ENCODE data around the gene ABCA13. TPM values are rescaled to one million over a fixed set of nuclear protein-coding genes. Genes with fewer than 3 reads are reported as not detected.

ABCA13 gene
- total and polyA plus RNA-seq, 3 experiments from 2014 or later, result not detected

DNA sequence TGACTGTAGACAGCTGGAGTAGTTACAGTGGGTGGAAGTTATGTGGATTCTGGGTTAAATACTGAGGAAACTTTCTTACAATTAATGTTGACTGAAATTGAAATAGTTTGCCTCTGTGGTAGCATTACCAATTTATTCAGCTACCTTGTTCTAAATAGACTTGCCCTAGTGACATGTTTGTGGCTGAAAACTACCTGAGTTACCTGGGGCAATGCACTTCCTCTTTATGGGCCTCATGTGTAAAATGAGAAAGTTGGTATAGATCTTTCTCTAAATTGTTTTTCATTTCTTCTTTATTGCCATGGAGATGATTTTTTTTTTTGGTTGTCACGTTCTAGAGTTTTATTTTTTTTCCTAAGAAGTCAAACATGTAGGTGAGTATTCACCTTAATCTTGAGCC, 500.4 kb downstream of the ABCA13 start:
- H3K27ac ChIP-seq (ENCODE audit: low read depth, low read length), result no peak overlapping the region
- POLR2A ChIA-PET, result no interaction called here

DNA sequence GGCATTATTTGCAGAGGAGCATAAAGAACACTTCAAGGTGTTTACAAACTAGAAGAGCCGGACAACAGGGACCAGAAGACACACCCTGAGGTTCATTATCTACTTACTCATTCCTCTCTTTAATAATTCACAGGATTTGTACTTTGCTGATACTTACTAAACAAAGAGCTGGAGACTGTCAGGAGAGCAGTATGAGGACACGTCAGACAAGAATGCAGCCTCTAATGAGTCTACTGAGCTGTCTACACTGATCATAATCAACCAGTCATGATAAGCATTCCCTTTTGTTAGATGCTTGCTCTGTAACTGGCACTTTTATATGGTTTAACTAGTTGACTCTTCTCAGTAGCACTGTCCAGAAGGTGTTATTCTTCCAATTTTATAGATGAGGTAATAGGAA, 509.7 kb downstream of the ABCA13 start:
- peaks cover 0 to 11% (median 6%) of the 10 kb centered on the region in 5 donors for H3K9me3 Mint-ChIP-seq
- H3K27me3 Mint-ChIP-seq, result no peaks in the 10 kb centered on the region
- no peak overlapping the region for H3K27ac Mint-ChIP-seq
- Histone ChIP-seq H3K36me3 (ENCODE audit: insufficient read depth, low read length) (no peaks in the 10 kb centered on the region), H3K4me1 (ENCODE audit: insufficient read depth, low read length) (no peaks in the 10 kb centered on the region), H3K4me3 (ENCODE audit: low read length) (no peak overlapping the region), H3K27me3 (ENCODE audit: insufficient read depth, low read length, poor library complexity, severe bottlenecking) (no peaks in the 10 kb centered on the region), H3K9me3 (ENCODE audit: low read length) (no peaks in the 10 kb centered on the region), H3K27ac (ENCODE audit: low read depth, low read length) (no peak overlapping the region)
- POLR2A ChIA-PET, result no interaction called here
- no peak overlapping the region for H3K4me3 Mint-ChIP-seq
- CTCF ChIA-PET, result no interaction called here
- no peak for DNase-seq
- no peaks in the 10 kb centered on the region for H3K36me3 Mint-ChIP-seq
- no peaks in the 10 kb centered on the region for H3K4me1 Mint-ChIP-seq

More for the DNA sequence above, 500.4 kb downstream of the ABCA13 start:
- H3K27ac Mint-ChIP-seq, result no peak overlapping the region
- DNase-seq, result no peak
- H3K4me3 Mint-ChIP-seq, result no peak overlapping the region
- no peaks in the 10 kb centered on the region for H3K4me1 Mint-ChIP-seq
- H3K36me3 Mint-ChIP-seq, result no peaks in the 10 kb centered on the region
- H3K9me3 ChIP-seq (ENCODE audit: low read length), result no peaks in the 10 kb centered on the region
- CTCF ChIA-PET, result no interaction called here
- peaks cover 0 to 1% of the 10 kb centered on the region in 2 donors for H3K27me3 Mint-ChIP-seq
- no peak overlapping the region for H3K4me3 ChIP-seq (ENCODE audit: low read length)
- H3K9me3 Mint-ChIP-seq, result peaks cover 3 to 24% (median 11%) of the 10 kb centered on the region in 5 donors
- no peaks in the 10 kb centered on the region for H3K36me3 ChIP-seq (ENCODE audit: insufficient read depth, low read length)
- H3K4me1 ChIP-seq (ENCODE audit: insufficient read depth, low read length), result no peaks in the 10 kb centered on the region
- no peaks in the 10 kb centered on the region for H3K27me3 ChIP-seq (ENCODE audit: insufficient read depth, low read length, poor library complexity, severe bottlenecking)

DNA sequence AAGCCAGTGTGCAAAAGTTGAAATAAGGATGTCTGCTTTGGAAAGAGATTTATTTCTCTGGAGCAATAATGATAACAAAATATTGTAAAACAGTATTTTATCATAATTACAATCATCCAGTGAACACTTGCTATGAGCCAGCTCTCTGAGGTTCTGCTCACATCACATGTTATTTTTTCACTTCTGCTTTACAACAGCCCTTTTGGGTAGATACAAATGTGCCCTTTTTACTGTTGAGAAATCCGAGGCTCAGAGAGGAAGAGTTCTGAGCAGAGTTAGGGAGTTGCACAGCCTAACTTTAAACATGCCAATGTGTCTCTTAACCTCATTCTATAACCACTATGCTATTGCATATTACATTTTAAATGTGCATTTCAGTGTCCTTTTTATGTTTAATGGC, 520.5 kb downstream of the ABCA13 start:
- Histone ChIP-seq H3K9me3 (ENCODE audit: low read length) (no peaks in the 10 kb centered on the region), H3K27me3 (ENCODE audit: insufficient read depth, low read length, poor library complexity, severe bottlenecking) (no peaks in the 10 kb centered on the region), H3K4me1 (ENCODE audit: insufficient read depth, low read length) (no peaks in the 10 kb centered on the region), H3K4me3 (ENCODE audit: low read length) (no peak overlapping the region), H3K27ac (ENCODE audit: low read depth, low read length) (no peak overlapping the region), H3K36me3 (ENCODE audit: insufficient read depth, low read length) (no peaks in the 10 kb centered on the region)
- peaks cover 0 to 11% (median 5%) of the 10 kb centered on the region in 5 donors for H3K9me3 Mint-ChIP-seq
- H3K27me3 Mint-ChIP-seq, result no peaks in the 10 kb centered on the region
- no peaks in the 10 kb centered on the region for H3K36me3 Mint-ChIP-seq
- CTCF ChIA-PET, result no interaction called here
- no peak overlapping the region for H3K4me3 Mint-ChIP-seq
- POLR2A ChIA-PET, result no interaction called here
- no peak for DNase-seq
- no peaks in the 10 kb centered on the region for H3K4me1 Mint-ChIP-seq
- H3K27ac Mint-ChIP-seq, result no peak overlapping the region

Other genes starting within 250 kb of the ABCA13 start
- gene PKD1L1, start 223.0 kb upstream of the ABCA13 start, total RNA-seq, result under 1 TPM; 0.18 TPM
- 0.02 TPM for gene PKD1L1, start 223.0 kb upstream of the ABCA13 start, polyA plus RNA-seq
- 10 to 100 TPM; 64.9 to 65.0 TPM for gene HUS1, start 191.8 kb upstream of the ABCA13 start, total RNA-seq
- gene HUS1, start 191.8 kb upstream of the ABCA13 start, polyA plus RNA-seq, result 35.0 TPM
- not detected for gene SUN3, start 142.4 kb upstream of the ABCA13 start, total RNA-seq
- not detected for gene SUN3, start 142.4 kb upstream of the ABCA13 start, polyA plus RNA-seq
- under 1 TPM; 0.66 to 0.92 TPM for gene C7orf57, start 135.9 kb upstream of the ABCA13 start, total RNA-seq
- not detected for gene C7orf57, start 135.9 kb upstream of the ABCA13 start, polyA plus RNA-seq
- 10 to 100 TPM; 92.3 to 93.1 TPM for gene UPP1, start 82.2 kb upstream of the ABCA13 start, total RNA-seq
- gene UPP1, start 82.2 kb upstream of the ABCA13 start, polyA plus RNA-seq, result 106 TPM

All from CD8-positive, alpha-beta memory T cell (primary cell).